ENCODE measurements around the gene DCBLD2. TPM values are rescaled to one million over a fixed set of nuclear protein-coding genes. Genes with fewer than 3 reads are reported as not detected.

DCBLD2 gene
- total and polyA plus RNA-seq, 2 of the 13 experiments (the other 11 are each of a cell fraction or from before 2014, with no cell fraction given), result 43.8 to 56.9 TPM

DNA sequence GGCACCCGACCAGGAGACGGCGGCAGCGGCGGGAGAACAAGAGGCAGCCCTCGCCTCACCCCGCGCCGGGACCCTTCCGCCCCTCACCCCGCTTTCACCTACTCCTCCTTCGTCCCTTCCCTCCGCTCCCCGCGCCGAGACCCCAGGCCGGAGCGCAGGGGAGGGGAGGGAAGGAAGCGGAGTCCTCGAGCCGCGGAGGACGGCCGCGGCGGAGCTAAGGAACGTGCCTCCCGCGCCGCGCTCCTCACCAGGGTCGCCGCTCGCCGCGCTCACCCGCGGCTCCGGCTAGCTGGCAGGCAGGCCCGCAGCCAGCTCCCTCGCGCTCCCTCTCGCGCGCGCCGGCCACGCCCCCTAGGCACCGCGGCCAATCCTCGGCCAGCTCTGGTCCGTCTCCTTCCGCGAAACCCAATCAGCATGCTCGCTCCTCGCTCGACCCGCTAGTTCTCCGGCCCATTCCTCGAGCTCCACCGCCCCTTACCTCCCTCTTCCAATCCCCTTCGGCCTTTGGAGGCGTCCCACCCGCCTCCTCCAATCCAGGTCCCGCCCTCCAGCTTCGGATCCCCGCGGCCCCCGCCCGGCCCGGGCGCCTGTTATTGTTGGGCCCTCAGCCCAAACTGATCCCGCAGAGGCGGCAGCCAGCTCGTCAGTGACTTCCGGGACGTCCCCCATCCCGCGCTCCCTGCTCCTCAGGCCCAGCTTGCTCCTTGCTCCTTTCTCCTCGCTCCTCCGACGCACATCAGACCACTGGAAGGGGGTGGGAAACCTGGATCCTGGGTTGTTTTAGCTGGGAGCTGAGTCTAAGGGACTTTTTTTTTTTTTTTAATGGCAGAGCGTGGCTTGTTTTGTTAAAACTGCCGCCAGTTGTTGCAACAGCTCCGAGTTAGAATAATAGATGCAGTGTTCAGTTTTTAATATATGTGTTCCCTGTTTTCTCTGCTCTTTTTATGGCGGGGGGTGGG lies at the start of gene DCBLD2 (continued):
- TF ChIP-seq SATB2 (CRISPR knock-in tag; IDR thresholded peaks at IDR 0.05) (peak; percentile 55; the same call in 1 of the 2 replicates), TEAD2 (CRISPR knock-in tag; IDR thresholded peaks at IDR 0.05) (no peak), ZNF589 (CRISPR knock-in tag; conservative IDR thresholded peaks at IDR 0.05) (no peak), EHMT2 (IDR thresholded peaks at IDR 0.05; ENCODE audit: borderline replicate concordance, low read depth, low read length) (no peak), ZNF556 (CRISPR knock-in tag; IDR thresholded peaks at IDR 0.05; ENCODE audit: borderline replicate concordance) (peak; percentile 25; the same call in 1 of the 2 replicates), FOXC1 (CRISPR knock-in tag; IDR thresholded peaks at IDR 0.05; ENCODE audit: borderline replicate concordance) (peak; percentile 78), PRPF4 (IDR thresholded peaks at IDR 0.05; ENCODE audit: low read depth, low read length, poor library complexity, severe bottlenecking) (no peak), ZNF335 (CRISPR knock-in tag; IDR thresholded peaks at IDR 0.05) (no peak), TEAD3 (CRISPR knock-in tag; optimal IDR thresholded peaks at IDR 0.05; ENCODE audit: borderline replicate concordance) (no peak), GABPB1 (CRISPR knock-in tag; IDR thresholded peaks at IDR 0.05) (peak; percentile 88), MBD4 (IDR thresholded peaks at IDR 0.05; ENCODE audit: borderline replicate concordance, low read length) (no peak), CREB1 (IDR thresholded peaks at IDR 0.05) (peak; percentile 39), CREB1 (CRISPR knock-in tag; IDR thresholded peaks at IDR 0.05) (no peak; the same call in 1 of the 2 replicates), ERF (CRISPR knock-in tag; IDR thresholded peaks at IDR 0.05) (no peak), ZNF879 (CRISPR knock-in tag; IDR thresholded peaks at IDR 0.05) (peak; percentile 40; the same call in 1 of the 2 replicates), POGZ (CRISPR knock-in tag; IDR thresholded peaks at IDR 0.05) (peak; percentile 76; the same call in 1 of the 2 replicates), ZNF616 (CRISPR knock-in tag; IDR thresholded peaks at IDR 0.05; ENCODE audit: low read depth) (peak; percentile 66; the same call in 1 of the 2 replicates), NFYC (CRISPR knock-in tag; IDR thresholded peaks at IDR 0.05) (peak; percentile 91), ELF4 (CRISPR knock-in tag; IDR thresholded peaks at IDR 0.05; ENCODE audit: borderline replicate concordance) (peak; percentile 91), ZBTB7A (CRISPR knock-in tag; IDR thresholded peaks at IDR 0.05) (no peak), TBX3 (IDR thresholded peaks at IDR 0.05; ENCODE audit: borderline replicate concordance) (no peak)
- TF ChIP-seq, protein P1, sequence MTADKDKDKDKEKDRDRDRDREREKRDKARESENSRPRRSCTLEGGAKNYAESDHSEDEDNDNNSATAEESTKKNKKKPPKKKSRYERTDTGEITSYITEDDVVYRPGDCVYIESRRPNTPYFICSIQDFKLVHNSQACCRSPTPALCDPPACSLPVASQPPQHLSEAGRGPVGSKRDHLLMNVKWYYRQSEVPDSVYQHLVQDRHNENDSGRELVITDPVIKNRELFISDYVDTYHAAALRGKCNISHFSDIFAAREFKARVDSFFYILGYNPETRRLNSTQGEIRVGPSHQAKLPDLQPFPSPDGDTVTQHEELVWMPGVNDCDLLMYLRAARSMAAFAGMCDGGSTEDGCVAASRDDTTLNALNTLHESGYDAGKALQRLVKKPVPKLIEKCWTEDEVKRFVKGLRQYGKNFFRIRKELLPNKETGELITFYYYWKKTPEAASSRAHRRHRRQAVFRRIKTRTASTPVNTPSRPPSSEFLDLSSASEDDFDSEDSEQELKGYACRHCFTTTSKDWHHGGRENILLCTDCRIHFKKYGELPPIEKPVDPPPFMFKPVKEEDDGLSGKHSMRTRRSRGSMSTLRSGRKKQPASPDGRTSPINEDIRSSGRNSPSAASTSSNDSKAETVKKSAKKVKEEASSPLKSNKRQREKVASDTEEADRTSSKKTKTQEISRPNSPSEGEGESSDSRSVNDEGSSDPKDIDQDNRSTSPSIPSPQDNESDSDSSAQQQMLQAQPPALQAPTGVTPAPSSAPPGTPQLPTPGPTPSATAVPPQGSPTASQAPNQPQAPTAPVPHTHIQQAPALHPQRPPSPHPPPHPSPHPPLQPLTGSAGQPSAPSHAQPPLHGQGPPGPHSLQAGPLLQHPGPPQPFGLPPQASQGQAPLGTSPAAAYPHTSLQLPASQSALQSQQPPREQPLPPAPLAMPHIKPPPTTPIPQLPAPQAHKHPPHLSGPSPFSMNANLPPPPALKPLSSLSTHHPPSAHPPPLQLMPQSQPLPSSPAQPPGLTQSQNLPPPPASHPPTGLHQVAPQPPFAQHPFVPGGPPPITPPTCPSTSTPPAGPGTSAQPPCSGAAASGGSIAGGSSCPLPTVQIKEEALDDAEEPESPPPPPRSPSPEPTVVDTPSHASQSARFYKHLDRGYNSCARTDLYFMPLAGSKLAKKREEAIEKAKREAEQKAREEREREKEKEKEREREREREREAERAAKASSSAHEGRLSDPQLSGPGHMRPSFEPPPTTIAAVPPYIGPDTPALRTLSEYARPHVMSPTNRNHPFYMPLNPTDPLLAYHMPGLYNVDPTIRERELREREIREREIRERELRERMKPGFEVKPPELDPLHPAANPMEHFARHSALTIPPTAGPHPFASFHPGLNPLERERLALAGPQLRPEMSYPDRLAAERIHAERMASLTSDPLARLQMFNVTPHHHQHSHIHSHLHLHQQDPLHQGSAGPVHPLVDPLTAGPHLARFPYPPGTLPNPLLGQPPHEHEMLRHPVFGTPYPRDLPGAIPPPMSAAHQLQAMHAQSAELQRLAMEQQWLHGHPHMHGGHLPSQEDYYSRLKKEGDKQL (CRISPR knock-in tag; IDR thresholded peaks at IDR 0.05; ENCODE audit: low read depth), result 0 out of 2 replicates have a peak, but pooled peaks have one; percentile 24
- TF ChIP-seq, protein P2, sequence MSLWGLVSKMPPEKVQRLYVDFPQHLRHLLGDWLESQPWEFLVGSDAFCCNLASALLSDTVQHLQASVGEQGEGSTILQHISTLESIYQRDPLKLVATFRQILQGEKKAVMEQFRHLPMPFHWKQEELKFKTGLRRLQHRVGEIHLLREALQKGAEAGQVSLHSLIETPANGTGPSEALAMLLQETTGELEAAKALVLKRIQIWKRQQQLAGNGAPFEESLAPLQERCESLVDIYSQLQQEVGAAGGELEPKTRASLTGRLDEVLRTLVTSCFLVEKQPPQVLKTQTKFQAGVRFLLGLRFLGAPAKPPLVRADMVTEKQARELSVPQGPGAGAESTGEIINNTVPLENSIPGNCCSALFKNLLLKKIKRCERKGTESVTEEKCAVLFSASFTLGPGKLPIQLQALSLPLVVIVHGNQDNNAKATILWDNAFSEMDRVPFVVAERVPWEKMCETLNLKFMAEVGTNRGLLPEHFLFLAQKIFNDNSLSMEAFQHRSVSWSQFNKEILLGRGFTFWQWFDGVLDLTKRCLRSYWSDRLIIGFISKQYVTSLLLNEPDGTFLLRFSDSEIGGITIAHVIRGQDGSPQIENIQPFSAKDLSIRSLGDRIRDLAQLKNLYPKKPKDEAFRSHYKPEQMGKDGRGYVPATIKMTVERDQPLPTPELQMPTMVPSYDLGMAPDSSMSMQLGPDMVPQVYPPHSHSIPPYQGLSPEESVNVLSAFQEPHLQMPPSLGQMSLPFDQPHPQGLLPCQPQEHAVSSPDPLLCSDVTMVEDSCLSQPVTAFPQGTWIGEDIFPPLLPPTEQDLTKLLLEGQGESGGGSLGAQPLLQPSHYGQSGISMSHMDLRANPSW (CRISPR knock-in tag; IDR thresholded peaks at IDR 0.05; ENCODE audit: borderline replicate concordance), result no peak

Measured in HepG2 (cell line).